GM12872 (cell line): Measurements from ENCODE around the gene NR1H3.

Experiments used
- CTCF ChIP-seq: IDR thresholded peaks from 3 replicates; pipeline ENCODE4 v1.5.1; 2011; ENCODE audit warnings: low read depth, mild to moderate bottlenecking, low read length, moderate library complexity; ENCODE audit not compliant: insufficient read depth

The NR1H3 gene

GRCh38 chr11:47280860-47281259 is 23.1 kb downstream of the NR1H3 start:
- no peak for TF ChIP-seq CTCF

DNA sequence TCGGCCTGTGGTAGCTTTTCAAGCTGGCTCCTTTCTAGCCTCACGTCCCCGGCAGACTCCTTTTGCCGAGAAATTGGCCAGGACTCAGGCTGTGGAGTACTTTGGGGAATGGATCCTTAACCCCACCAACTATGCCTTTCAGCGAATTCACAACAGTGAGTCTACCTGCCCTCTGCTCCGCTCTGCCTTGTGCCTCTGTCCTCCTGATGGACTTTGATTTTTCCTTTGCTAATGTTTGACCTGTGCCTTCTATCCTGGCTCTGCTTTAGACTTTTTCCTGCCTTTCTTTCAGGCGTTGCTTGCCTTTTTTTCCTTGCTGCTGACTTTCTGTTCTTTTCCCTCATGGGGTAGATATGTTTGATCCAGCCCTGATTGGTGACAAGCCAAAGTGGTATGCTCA is 24.7 kb downstream of the NR1H3 start:
- no peak for TF ChIP-seq CTCF

- no peak for TF ChIP-seq CTCF
Measured at GRCh38 chr11:47284151-47284550, 26.4 kb downstream of the NR1H3 start.

DNA sequence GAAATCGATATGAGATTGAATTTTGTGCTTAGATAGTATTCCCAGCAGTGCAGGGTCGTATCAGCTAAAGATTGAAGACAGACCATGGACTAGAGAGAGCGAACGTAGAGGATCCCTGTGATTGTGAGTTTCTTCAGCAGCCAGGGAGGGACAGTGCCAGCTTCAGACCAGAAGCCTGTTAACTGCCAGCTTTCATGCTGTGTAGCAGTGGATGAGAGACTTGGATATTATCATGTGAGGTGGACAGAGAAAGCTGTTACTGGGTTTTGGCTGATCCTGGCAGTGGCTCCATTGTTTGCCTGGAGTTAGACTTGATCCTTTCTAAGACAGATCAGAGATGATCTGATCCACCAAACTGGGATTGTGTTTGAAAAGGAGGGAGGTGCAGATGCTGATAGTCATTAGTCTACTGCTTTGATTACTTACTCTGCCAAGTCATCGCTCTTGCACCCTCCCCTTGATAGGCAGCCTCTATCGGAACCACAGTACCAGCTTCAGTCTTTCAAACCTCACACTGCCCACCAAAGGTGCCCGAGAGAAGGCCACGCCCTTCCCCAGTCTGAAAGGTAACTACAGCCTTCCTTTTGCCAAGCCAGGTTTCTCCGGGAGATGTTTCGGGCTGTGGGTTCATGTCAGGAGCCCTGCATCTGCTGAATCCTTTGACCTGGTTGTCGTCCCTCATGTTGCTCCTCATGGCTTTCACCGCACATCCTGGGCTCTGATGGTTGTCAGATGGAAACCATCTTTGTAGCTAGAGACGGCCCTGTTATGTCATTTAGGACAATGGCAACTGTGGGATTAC is 28.4 kb downstream of the NR1H3 start:
- no peak for TF ChIP-seq CTCF

DNA sequence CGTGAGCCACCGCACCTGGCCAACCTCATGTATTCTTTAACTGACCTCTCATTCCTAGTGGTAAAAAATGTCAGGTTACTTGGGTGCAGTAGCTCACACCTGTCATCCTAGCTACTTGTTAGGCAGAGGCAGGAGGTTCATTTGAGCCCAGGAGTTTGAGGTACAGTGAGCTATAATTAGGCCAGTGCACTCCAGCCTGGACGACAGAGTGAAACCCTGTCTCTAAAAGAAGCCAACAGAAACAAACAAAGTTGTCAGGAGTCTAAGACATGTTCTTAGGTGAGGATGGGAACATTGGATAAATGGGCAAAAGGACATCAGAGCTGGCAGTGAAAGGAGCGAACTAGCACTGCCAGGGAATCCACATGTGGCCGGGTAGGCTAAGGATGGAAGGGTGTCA is 30.3 kb downstream of the NR1H3 start:
- TF ChIP-seq CTCF = no peak

DNA sequence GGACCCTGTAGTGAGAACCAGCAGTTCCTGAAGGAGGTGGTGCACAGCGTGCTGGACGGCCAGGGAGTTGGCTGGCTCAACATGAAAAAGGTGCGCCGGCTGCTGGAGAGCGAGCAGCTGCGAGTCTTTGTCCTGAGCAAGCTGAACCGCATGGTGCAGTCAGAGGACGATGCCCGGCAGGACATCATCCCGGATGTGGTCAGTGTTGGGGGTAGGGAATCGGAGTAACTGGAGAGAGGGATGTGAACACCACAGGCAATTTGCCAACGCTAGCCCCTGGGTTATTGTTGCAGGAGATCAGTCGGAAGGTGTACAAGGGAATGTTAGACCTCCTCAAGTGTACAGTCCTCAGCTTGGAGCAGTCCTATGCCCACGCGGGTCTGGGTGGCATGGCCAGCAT is 32.1 kb downstream of the NR1H3 start:
- TF ChIP-seq CTCF = no peak

DNA sequence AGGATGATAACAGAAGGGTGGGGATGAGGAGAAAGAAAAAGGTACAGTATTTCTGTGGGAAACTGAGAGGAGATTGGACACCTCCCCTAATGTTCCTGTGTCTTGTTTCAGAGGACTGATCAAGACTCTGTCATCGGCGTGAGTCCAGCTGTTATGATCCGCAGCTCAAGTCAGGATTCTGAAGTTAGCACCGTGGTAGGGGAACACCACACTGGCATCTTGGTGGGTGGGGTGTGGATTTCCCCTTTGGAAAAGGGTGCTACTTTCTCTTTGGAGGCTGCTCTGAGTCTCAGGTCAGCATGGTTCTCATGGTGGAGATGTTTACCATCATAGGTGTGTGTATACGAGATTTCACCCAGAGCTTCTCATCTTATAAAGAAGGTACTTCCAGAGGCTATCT is 37.6 kb downstream of the NR1H3 start:
- no peak for TF ChIP-seq CTCF

DNA sequence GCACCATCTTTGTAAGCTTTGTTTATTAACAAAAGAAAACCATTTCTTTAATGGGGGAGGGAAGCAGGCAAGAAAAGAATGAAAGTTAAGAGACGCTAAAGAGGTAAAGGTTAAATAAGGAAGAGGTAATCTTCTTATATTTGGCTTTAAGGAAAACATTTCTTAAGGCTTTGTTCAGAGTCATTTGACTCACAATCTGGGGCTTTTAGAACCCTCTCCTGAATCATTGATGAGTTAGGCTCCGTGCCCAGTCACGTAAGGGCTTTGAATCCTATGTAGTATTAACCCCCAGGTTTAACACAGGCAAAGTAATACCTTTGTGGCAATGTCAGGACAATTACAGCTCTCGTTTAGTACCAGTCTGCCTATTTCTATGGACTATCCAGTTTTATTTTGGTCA is 38.2 kb downstream of the NR1H3 start:
- no peak for TF ChIP-seq CTCF
